Endodermal cell (in vitro differentiated cells): ENCODE results near the gene N4BP2. TPM values are rescaled to one million over a fixed set of nuclear protein-coding genes. Genes with fewer than 3 reads are reported as not detected.

Experiments
- DNase-seq: peaks from one replicate; pipeline ENCODE4 v3.0.0-alpha.2; 2017
- H3K27ac ChIP-seq: 2 replicates; pipeline ENCODE4 v1.5.1; 2013; ENCODE audit warnings: mild to moderate bottlenecking, low read depth, low read length, moderate library complexity
- H3K27me3 ChIP-seq: 2 replicates; pipeline ENCODE4 v1.6.1; 2013; ENCODE audit warnings: mild to moderate bottlenecking, low read length, moderate library complexity; ENCODE audit not compliant: insufficient read depth, control insufficient read depth, poor library complexity, severe bottlenecking
- H3K36me3 ChIP-seq: 2 replicates; pipeline ENCODE4 v1.7.0; 2013; ENCODE audit warnings: mild to moderate bottlenecking, low read length, moderate library complexity; ENCODE audit not compliant: control insufficient read depth, insufficient read depth
- H3K4me1 ChIP-seq: one replicate; pipeline ENCODE4 v1.7.0; 2013; ENCODE audit warnings: low read length; ENCODE audit not compliant: control insufficient read depth, insufficient read depth
- H3K4me3 ChIP-seq: 2 replicates; pipeline ENCODE4 v1.5.1; 2013; ENCODE audit warnings: mild to moderate bottlenecking, low read length, moderate library complexity
- H3K9ac ChIP-seq: 2 replicates; pipeline ENCODE4 v1.6.1; 2013; ENCODE audit warnings: mild to moderate bottlenecking, low read length, moderate library complexity; ENCODE audit not compliant: poor library complexity, severe bottlenecking; ENCODE audit errors: extremely low read depth
- H3K9me3 ChIP-seq: 2 replicates; pipeline ENCODE4 v1.6.1; 2013; ENCODE audit warnings: mild to moderate bottlenecking, low read length, moderate library complexity; ENCODE audit not compliant: control insufficient read depth
- H3K27ac Mint-ChIP-seq: 2 replicates; pipeline ENCODE4 v1.8.0; 2020; ENCODE audit warnings: mixed read lengths
- H3K27me3 Mint-ChIP-seq: 2 replicates; pipeline ENCODE4 v1.8.0; 2021; ENCODE audit warnings: mild to moderate bottlenecking, mixed read lengths; ENCODE audit not compliant: insufficient read depth
- H3K36me3 Mint-ChIP-seq: 2 replicates; pipeline ENCODE4 v1.8.0; 2020; ENCODE audit warnings: low read depth, mixed read lengths
- H3K4me1 Mint-ChIP-seq: 2 replicates; pipeline ENCODE4 v1.8.0; 2020; ENCODE audit warnings: mixed read lengths
- H3K4me3 Mint-ChIP-seq: 2 replicates; pipeline ENCODE4 v1.8.0; 2020; ENCODE audit warnings: mild to moderate bottlenecking, moderate library complexity, mixed read lengths
- H3K9me3 Mint-ChIP-seq: 2 replicates; pipeline ENCODE4 v1.8.0; 2020; ENCODE audit warnings: mild to moderate bottlenecking, mixed read lengths
- CTCF ChIP-seq: fragments of 200-600 bp; sonication (generic); conservative IDR thresholded peaks from 2 replicates; pipeline ENCODE4 v1.5.0; 2021; ENCODE audit warnings: antibody characterized with exemption, mild to moderate bottlenecking
- WGBS, 2 experiments: methylation state at CpG; one replicate each; pipeline versions ENCODE4 v1.1.5 to v1.1.7; 2013; ENCODE audit warnings: missing lambda C conversion rate in 2 of 2, mixed read lengths in 1 of 2; ENCODE audit not compliant: insufficient coverage in 1 of 2, insufficient read length in 1 of 2; 5-methylcytosine and 5-hydroxymethylcytosine counted together
- total RNA-seq, 2 donors: library from RNA; stranded (reverse); fragmentation: NEBNext Ultra II Directional in 1 of 2; extraction: Animal tissue kit (Norgen Biotek cat#: 25700) in 1 of 2; gene quantifications; 2 replicates in 1 of 2; 3 replicates in 1 of 2; pipeline ENCODE4 v1.2.1, GENCODE V29; 2021

N4BP2 gene
- total RNA-seq, 2 donors from 2014 or later: 37.1 to 44.0 TPM

GRCh38 chr4:40053161-40053560, 3.5 kb upstream of the N4BP2 start:
- H3K4me3 ChIP-seq: no peak overlapping the region
- TF ChIP-seq CTCF: no peak
- 100% methylated on average over 4 of the region's 5 CpGs; no CpG with 5 or more reads in 1 of the 2 experiments for WGBS, 2 experiments
- H3K36me3 ChIP-seq: no peaks in the 10 kb centered on the region
- no peak overlapping the region for H3K27ac ChIP-seq
- Mint-ChIP-seq H3K27ac (no peak overlapping the region), H3K27me3 (no peaks in the 10 kb centered on the region), H3K4me3 (no peak overlapping the region), H3K4me1 (peaks cover 12% of the 10 kb centered on the region), H3K36me3 (no peaks in the 10 kb centered on the region), H3K9me3 (no peaks in the 10 kb centered on the region)
- no peaks in the 10 kb centered on the region for H3K4me1 ChIP-seq
- DNase-seq: no peak
- no peaks in the 10 kb centered on the region for H3K9me3 ChIP-seq
- H3K27me3 ChIP-seq: no peaks in the 10 kb centered on the region
- no peak overlapping the region for H3K9ac ChIP-seq

- Histone ChIP-seq H3K4me3 (peak overlapping the region; percentile 98), H3K9me3 (no peaks in the 10 kb centered on the region), H3K36me3 (peaks cover 11% of the 10 kb centered on the region), H3K27me3 (no peaks in the 10 kb centered on the region), H3K9ac (peak overlapping the region; percentile 98), H3K4me1 (no peaks in the 10 kb centered on the region), H3K27ac (peak overlapping the region; percentile 99)
- DNase-seq: no peak
- WGBS, 2 experiments: 11% methylated on average over 5 of the region's 5 CpGs; no CpG with 5 or more reads in 1 of the 2 experiments
- H3K4me1 Mint-ChIP-seq: peaks cover 25% of the 10 kb centered on the region
- H3K36me3 Mint-ChIP-seq: peaks cover 10% of the 10 kb centered on the region
- TF ChIP-seq CTCF: no peak
- peak overlapping the region; percentile 82 for H3K4me3 Mint-ChIP-seq
- H3K9me3 Mint-ChIP-seq: no peaks in the 10 kb centered on the region
- H3K27ac Mint-ChIP-seq: peak overlapping the region; percentile 96
- H3K27me3 Mint-ChIP-seq: no peaks in the 10 kb centered on the region
Measured at GRCh38 chr4:40055511-40055862, 1.2 kb upstream of the N4BP2 start.

- peak overlapping the region; percentile 99 for H3K27ac ChIP-seq
- Mint-ChIP-seq H3K27me3 (no peaks in the 10 kb centered on the region), H3K4me3 (peak overlapping the region; percentile 82), H3K27ac (peak overlapping the region; percentile 99), H3K36me3 (peaks cover 14% of the 10 kb centered on the region), H3K4me1 (peaks cover 25% of the 10 kb centered on the region), H3K9me3 (no peaks in the 10 kb centered on the region)
- DNase-seq: peak; percentile 87
- no peaks in the 10 kb centered on the region for H3K9me3 ChIP-seq
- H3K9ac ChIP-seq: peak overlapping the region; percentile 98
- no peaks in the 10 kb centered on the region for H3K27me3 ChIP-seq
- WGBS, 2 experiments: 0 to 1% methylated on average over 15 to 86 of the region's 86 CpGs
- no peak for TF ChIP-seq CTCF
- peak overlapping the region; percentile 98 for H3K4me3 ChIP-seq
- no peaks in the 10 kb centered on the region for H3K4me1 ChIP-seq
- peaks cover 17% of the 10 kb centered on the region for H3K36me3 ChIP-seq
Measured at GRCh38 chr4:40055863-40056715, 561 bp upstream of the N4BP2 start.
